ENCODE measurements around the gene GCLC.

Gene GCLC

DNA sequence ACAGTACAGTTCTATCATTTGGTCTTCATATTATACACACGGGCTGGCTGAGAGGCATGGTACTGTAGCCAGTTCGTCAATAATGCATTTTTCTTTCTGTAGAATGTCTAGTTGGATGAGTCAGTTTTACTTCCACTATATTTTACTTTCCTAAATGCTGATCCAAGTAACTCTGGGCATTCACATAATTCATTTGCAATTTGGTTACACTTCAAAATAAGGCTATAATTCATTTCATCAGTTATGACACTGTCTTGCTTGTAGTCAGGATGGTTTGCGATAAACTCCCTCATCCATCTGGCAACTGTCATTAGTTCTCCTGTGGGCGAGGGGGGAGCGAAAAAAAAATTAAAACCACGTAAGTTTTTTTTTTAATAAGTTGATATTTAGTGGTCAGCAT lies 46.3 kb downstream of the GCLC start:
- H3K4me1 Mint-ChIP-seq: no peaks in the 10 kb centered on the region
- TF ChIP-seq, protein P1, sequence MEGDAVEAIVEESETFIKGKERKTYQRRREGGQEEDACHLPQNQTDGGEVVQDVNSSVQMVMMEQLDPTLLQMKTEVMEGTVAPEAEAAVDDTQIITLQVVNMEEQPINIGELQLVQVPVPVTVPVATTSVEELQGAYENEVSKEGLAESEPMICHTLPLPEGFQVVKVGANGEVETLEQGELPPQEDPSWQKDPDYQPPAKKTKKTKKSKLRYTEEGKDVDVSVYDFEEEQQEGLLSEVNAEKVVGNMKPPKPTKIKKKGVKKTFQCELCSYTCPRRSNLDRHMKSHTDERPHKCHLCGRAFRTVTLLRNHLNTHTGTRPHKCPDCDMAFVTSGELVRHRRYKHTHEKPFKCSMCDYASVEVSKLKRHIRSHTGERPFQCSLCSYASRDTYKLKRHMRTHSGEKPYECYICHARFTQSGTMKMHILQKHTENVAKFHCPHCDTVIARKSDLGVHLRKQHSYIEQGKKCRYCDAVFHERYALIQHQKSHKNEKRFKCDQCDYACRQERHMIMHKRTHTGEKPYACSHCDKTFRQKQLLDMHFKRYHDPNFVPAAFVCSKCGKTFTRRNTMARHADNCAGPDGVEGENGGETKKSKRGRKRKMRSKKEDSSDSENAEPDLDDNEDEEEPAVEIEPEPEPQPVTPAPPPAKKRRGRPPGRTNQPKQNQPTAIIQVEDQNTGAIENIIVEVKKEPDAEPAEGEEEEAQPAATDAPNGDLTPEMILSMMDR (IDR thresholded peaks at IDR 0.05; ENCODE audit: unreplicated experiment in 3 of 3): no peak
- H3K27me3 Mint-ChIP-seq (ENCODE audit: low read depth): no peaks in the 10 kb centered on the region
- no peak overlapping the region for H3K4me3 Mint-ChIP-seq
- no peak overlapping the region for H3K27ac Mint-ChIP-seq
- H3K36me3 Mint-ChIP-seq (ENCODE audit: low read depth): peaks cover 31% of the 10 kb centered on the region
- no peaks in the 10 kb centered on the region for H3K9me3 Mint-ChIP-seq

DNA sequence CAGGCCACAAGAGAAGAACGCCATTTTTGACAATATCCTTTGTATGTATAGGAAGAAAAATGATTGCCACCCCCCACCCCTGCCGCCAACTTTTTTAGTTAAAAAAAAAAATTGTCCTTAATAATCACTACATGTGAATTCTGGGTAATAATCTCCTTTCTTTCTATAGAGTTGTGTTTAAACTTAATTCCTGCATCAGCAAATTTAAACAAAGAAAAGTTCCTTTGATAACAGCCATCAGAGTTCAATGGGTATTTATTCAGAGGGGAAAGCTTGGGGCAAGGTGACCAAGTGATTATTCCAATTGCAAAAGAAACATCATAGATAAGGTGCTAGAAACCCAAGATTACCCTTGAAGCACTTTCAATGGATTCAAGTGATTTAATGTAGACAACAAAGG lies 47.0 kb downstream of the GCLC start:
- H3K36me3 Mint-ChIP-seq (ENCODE audit: low read depth): peaks cover 24% of the 10 kb centered on the region
- no peak overlapping the region for H3K4me3 Mint-ChIP-seq
- H3K9me3 Mint-ChIP-seq: no peaks in the 10 kb centered on the region
- TF ChIP-seq, protein P1 (IDR thresholded peaks at IDR 0.05; ENCODE audit: unreplicated experiment in 3 of 3): no peak
- no peaks in the 10 kb centered on the region for H3K27me3 Mint-ChIP-seq (ENCODE audit: low read depth)
- peaks cover 4% of the 10 kb centered on the region for H3K4me1 Mint-ChIP-seq
- no peak overlapping the region for H3K27ac Mint-ChIP-seq

DNA sequence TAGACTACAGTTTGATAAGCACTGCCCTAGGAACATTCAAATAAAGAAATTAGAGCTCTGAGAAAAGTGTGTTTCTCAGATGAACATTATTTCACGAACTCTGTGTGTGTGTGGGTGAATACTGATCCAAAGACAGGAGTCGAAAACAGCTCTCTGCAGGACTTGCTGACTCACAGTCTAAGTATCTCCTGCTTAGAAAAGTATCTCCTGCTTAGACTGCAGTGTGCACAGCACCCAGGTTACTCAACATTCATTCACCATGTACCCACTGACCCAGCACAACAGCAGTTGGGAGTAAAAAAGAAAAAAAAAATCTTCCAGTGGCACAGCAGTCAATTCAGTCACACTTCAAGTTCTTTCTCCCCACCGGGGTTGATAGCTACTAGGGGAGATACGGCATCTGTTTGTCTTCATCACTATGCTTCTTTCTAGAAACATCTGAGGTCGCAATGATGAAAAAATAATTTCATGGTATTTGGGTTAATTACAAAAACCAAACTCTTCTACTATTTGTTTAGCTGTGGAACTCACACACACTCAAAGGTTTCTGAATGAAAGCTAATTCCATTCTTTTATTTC lies 48.0 kb downstream of the GCLC start:
- no peak overlapping the region for H3K4me3 Mint-ChIP-seq
- peaks cover 4% of the 10 kb centered on the region for H3K4me1 Mint-ChIP-seq
- H3K27ac Mint-ChIP-seq: no peak overlapping the region
- no peaks in the 10 kb centered on the region for H3K9me3 Mint-ChIP-seq
- peaks cover 3% of the 10 kb centered on the region for H3K27me3 Mint-ChIP-seq (ENCODE audit: low read depth)
- TF ChIP-seq, protein P1 (IDR thresholded peaks at IDR 0.05; ENCODE audit: unreplicated experiment in 3 of 3): no peak
- H3K36me3 Mint-ChIP-seq (ENCODE audit: low read depth): peaks cover 23% of the 10 kb centered on the region

DNA sequence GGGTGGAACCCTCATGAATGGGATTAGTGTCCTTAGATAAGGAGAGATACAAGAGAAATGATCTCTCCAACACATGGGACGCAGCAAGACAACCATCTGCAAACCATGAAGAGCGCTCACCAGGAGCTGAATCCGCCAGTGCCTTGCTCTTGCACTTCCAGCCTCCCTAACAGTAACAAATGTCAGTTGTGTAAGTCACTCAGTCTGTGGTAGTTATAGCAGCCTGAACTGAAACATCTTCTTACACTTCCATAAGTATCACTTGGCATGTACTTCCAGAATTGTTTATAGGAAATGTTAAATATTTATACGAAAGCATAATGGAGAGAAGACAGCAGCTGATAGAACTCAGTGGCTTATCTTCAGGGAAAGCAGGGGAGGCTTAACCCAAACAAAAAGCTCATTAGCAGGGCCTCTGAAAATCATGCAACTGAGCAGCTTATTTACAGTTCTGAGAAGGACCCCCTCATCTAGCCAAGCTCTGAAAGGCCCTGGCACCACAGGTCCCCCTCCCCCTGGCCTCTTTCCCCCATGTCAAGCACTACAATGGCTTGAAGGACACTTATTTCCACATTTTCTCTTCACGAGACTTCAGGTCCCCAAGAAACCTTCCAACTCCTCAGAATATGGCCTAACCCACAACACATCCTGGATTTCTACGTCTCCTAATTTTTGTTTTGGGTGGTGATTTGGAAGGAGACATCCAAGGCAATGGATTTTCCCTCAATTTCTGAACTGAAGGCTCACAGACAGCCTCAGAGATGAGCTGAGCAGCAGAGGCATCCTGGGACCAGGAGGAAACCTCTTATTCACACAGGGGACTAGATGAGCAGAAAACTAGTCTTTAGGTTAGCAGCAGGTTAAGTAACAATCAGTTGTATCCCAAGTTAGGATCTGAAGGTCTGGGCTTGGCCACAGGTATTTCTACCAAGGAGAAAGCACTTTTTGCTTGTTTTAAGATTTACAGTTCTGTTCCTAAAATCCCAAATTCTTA lies 49.1 kb downstream of the GCLC start:
- peaks cover 4% of the 10 kb centered on the region for H3K4me1 Mint-ChIP-seq
- TF ChIP-seq, protein P1 (IDR thresholded peaks at IDR 0.05; ENCODE audit: unreplicated experiment in 3 of 3): no peak
- no peak overlapping the region for H3K4me3 Mint-ChIP-seq
- H3K36me3 Mint-ChIP-seq (ENCODE audit: low read depth): peaks cover 19% of the 10 kb centered on the region
- H3K9me3 Mint-ChIP-seq: no peaks in the 10 kb centered on the region
- H3K27ac Mint-ChIP-seq: no peak overlapping the region
- peaks cover 3% of the 10 kb centered on the region for H3K27me3 Mint-ChIP-seq (ENCODE audit: low read depth)

DNA sequence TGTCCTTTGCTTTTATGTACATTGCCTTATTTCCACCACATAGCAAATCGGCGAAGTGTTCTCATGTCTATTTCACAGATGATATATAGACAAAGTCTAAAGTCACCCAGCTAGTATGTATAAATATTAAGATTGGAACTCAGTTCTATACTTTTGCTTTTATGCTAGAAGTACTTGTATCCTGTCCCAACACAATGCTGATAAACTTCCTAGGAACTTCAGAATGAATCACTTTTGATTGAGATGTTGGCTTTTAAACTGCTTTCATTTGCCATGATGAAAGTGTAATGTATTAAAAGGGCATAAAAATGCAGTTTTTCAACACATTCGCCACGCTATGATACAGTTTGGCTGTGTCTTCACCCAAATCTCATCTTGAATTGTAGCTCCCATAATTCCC lies 50.8 kb downstream of the GCLC start:
- peaks cover 4% of the 10 kb centered on the region for H3K4me1 Mint-ChIP-seq
- peak overlapping the region in 1 of 3 experiments; percentile 11 for H3K27ac Mint-ChIP-seq
- peaks cover 3% of the 10 kb centered on the region for H3K27me3 Mint-ChIP-seq (ENCODE audit: low read depth)
- H3K36me3 Mint-ChIP-seq (ENCODE audit: low read depth): peaks cover 10% of the 10 kb centered on the region
- TF ChIP-seq, protein P1 (IDR thresholded peaks at IDR 0.05; ENCODE audit: unreplicated experiment in 3 of 3): no peak
- H3K9me3 Mint-ChIP-seq: no peaks in the 10 kb centered on the region
- H3K4me3 Mint-ChIP-seq: no peak overlapping the region

Data from nephron (organoid).